HCT116 (cell line): Measurements from ENCODE around the gene CHRNA9.

Source experiments
- CEBPB ChIP-seq: IDR thresholded peaks from 2 replicates; pipeline ENCODE4 v1.6.1; 2012; ENCODE audit warnings: low read depth
- CTCF ChIP-seq, 3 experiments: fragments of 200-600 bp in 1 of 3; sonication (generic) in 1 of 3; IDR thresholded peaks in 2 of 3; conservative IDR thresholded peaks in 1 of 3; 2 replicates each; pipeline ENCODE4 v1.5.1; 2012 to 2017; ENCODE audit warnings: low read depth in 2 of 3, low read length in 2 of 3, antibody characterized with exemption in 1 of 3, borderline replicate concordance in 1 of 3, control low read depth in 1 of 3, mild to moderate bottlenecking in 1 of 3, mixed read lengths in 1 of 3, mixed run types in 1 of 3, moderate library complexity in 1 of 3; ENCODE audit not compliant: insufficient read depth in 1 of 3
- EZH2phosphoT487 ChIP-seq: fragments of 200-600 bp; IDR thresholded peaks from 2 replicates; pipeline ENCODE4 v1.6.1; 2018; ENCODE audit warnings: antibody characterized with exemption, borderline replicate concordance
- JUND ChIP-seq: IDR thresholded peaks from 2 replicates; pipeline ENCODE4 v1.6.1; 2012
- POLR2A ChIP-seq: IDR thresholded peaks from 2 replicates; pipeline ENCODE4 v1.7.0; 2011; ENCODE audit warnings: borderline replicate concordance; ENCODE audit not compliant: insufficient read depth, insufficient read length; ENCODE audit errors: extremely low read depth
- ZBTB33 ChIP-seq: IDR thresholded peaks from 2 replicates; pipeline ENCODE4 v1.6.1; 2011; ENCODE audit warnings: mild to moderate bottlenecking, low read length, moderate library complexity; ENCODE audit not compliant: insufficient replicate concordance; ENCODE audit errors: extremely low read depth

- TF ChIP-seq ZBTB33 (no peak), CTCF (IDR thresholded peaks at IDR 0.05 in 2 of 3, conservative IDR thresholded peaks at IDR 0.05 in 1 of 3; ENCODE audit: borderline replicate concordance in 1 of 3, insufficient read depth in 1 of 3, low read depth in 2 of 3, low read length in 2 of 3) (no peak), EZH2phosphoT487 (no peak), POLR2A (no peak), JUND (peak; percentile 89), CEBPB (peak; percentile 84)
These were observed 1.2 kb upstream of the CHRNA9 start for GRCh38 chr4:40333921-40334352.
